Panc1 (cell line): ENCODE data around the gene GBP6. TPM values are rescaled to one million over a fixed set of nuclear protein-coding genes. Genes with fewer than 3 reads are reported as not detected.
"Not testable (repeated sequence)": the region's sequence is repeated elsewhere in the genome, so short reads cannot be mapped to it uniquely, and the experiment has no call there.

Source experiments
- ATAC-seq: fragments of 200-7000 bp; cut with Tn5 transposase; 2 replicates; pipeline ENCODE4 v1.9.1; 2020; ENCODE audit warnings: mild to moderate bottlenecking, moderate library complexity
- BruUV-seq: library from RNA; stranded (reverse); fragments of 400-500 nt; replicated peaks from 2 replicates; lab custom pipeline; 2021; lab: Mats Ljungman, UMichigan
- CTCF ChIA-PET: fragments of 300-600 bp; sonication (Branson Sonifier 250); formaldehyde crosslinking; loops from one replicate; lab custom pipeline; 2022; ENCODE audit warnings: antibody characterized with exemption; lab: Charles Lee
- POLR2A ChIA-PET: fragments of 300-600 bp; sonication (Branson Sonifier 250); formaldehyde crosslinking; loops from one replicate; lab custom pipeline; 2022; ENCODE audit warnings: antibody characterized with exemption; lab: Charles Lee
- DNase-seq: peaks from one replicate; pipeline ENCODE4 v3.0.0-alpha.2; 2010; ENCODE audit warnings: low read depth, low spot score
- H3K27ac ChIP-seq: 2 replicates; pipeline ENCODE4 v1.5.1; 2011; ENCODE audit warnings: mild to moderate bottlenecking, low read length, inconsistent platforms
- H3K27me3 ChIP-seq: fragments of 200-500 bp; sonication (Bioruptor generic); 2 replicates; pipeline ENCODE4 v1.6.0; 2014; ENCODE audit warnings: low read length, inconsistent platforms; ENCODE audit not compliant: control insufficient read depth, insufficient read depth
- H3K36me3 ChIP-seq: fragments of 200-500 bp; sonication (Bioruptor generic); 2 replicates; pipeline ENCODE4 v1.5.1; 2014; ENCODE audit warnings: inconsistent platforms, mild to moderate bottlenecking, low read length, moderate library complexity; ENCODE audit not compliant: control insufficient read depth, insufficient read depth
- H3K4me1 ChIP-seq: 2 replicates; pipeline ENCODE4 v1.5.1; 2011; ENCODE audit warnings: inconsistent platforms, mild to moderate bottlenecking, low read length, moderate library complexity; ENCODE audit not compliant: control insufficient read depth, insufficient read depth
- H3K4me3 ChIP-seq, 2 experiments: 2 replicates each; pipeline ENCODE4 v1.5.1; 2011 to 2012; ENCODE audit warnings: low read depth in 2 of 2, low read length in 2 of 2, mild to moderate bottlenecking in 2 of 2, inconsistent platforms in 1 of 2, moderate library complexity in 1 of 2
- H3K9me3 ChIP-seq: fragments of 200-500 bp; sonication (Bioruptor generic); 2 replicates; pipeline ENCODE4 v1.5.1; 2014; ENCODE audit warnings: low read depth, mild to moderate bottlenecking, inconsistent platforms, low read length, moderate library complexity; ENCODE audit not compliant: control insufficient read depth, insufficient read depth
- SIN3A ChIP-seq: IDR thresholded peaks from 2 replicates; pipeline ENCODE4 v1.6.1; 2012; ENCODE audit warnings: low read depth, mild to moderate bottlenecking, low read length, moderate library complexity, borderline replicate concordance; ENCODE audit not compliant: insufficient read depth
- TCF7L2 ChIP-seq: IDR thresholded peaks from 2 replicates; pipeline ENCODE4 v1.6.1; 2011; ENCODE audit warnings: mild to moderate bottlenecking, low read depth, low read length, inconsistent platforms
- in situ Hi-C: cut with HindIII; loops from 2 replicates; pipeline ENCODE4 v1.10.0; 2016; ENCODE audit warnings: low sequenced_read_pairs, low pct_unique_long_range_greater_than_20kb
- intact Hi-C: fragments of 100-400 bp; cut with micrococcal nuclease; formaldehyde crosslinking; loops from one replicate; pipeline ENCODE4 v1.10.0; 2022; ENCODE audit not compliant: unreplicated experiment
- total RNA-seq: library from RNA; stranded (reverse); gene quantifications from one replicate; pipeline ENCODE4 v1.2.1, GENCODE V29; 2021; ENCODE audit not compliant: unreplicated experiment
- TF ChIP-seq, protein P1 (sequence below), 2 experiments: IDR thresholded peaks; 2 replicates each; pipeline ENCODE4 v1.6.1; 2011 to 2012; ENCODE audit warnings: low read depth in 2 of 2, control low read depth in 1 of 2, low read length in 1 of 2, mild to moderate bottlenecking in 1 of 2, moderate library complexity in 1 of 2; ENCODE audit not compliant: insufficient read depth in 1 of 2
- TF ChIP-seq, protein P2 (sequence below): fragments of 450-650 bp; IDR thresholded peaks from 2 replicates; pipeline ENCODE4 v1.5.1; 2017; ENCODE audit warnings: mild to moderate bottlenecking

The GBP6 gene
- total RNA-seq, 1 experiment from 2014 or later: not detected

DNA sequence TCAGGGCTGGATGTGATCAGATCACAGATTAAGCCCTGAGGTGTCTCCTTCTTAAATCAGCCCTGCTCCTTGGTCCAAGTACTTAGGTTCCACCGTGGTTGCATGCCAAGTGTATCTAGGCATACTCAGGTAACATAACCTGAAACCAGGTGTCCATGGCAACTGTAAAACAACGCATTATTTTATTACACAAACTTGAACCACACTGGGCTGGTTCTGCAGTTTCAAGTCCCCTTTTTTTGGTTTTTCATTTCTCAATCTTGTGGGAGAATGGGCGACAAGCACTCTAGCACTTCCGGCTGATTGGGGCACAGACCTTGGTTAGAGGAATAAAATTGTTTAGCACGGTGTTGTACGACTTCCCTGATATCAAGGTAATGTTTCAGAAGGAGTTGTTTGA lies 65.2 kb downstream of the GBP6 start:
- BruUV-seq: no TSS peak
- CTCF ChIA-PET: no interaction called here
- TF ChIP-seq, protein P1, sequence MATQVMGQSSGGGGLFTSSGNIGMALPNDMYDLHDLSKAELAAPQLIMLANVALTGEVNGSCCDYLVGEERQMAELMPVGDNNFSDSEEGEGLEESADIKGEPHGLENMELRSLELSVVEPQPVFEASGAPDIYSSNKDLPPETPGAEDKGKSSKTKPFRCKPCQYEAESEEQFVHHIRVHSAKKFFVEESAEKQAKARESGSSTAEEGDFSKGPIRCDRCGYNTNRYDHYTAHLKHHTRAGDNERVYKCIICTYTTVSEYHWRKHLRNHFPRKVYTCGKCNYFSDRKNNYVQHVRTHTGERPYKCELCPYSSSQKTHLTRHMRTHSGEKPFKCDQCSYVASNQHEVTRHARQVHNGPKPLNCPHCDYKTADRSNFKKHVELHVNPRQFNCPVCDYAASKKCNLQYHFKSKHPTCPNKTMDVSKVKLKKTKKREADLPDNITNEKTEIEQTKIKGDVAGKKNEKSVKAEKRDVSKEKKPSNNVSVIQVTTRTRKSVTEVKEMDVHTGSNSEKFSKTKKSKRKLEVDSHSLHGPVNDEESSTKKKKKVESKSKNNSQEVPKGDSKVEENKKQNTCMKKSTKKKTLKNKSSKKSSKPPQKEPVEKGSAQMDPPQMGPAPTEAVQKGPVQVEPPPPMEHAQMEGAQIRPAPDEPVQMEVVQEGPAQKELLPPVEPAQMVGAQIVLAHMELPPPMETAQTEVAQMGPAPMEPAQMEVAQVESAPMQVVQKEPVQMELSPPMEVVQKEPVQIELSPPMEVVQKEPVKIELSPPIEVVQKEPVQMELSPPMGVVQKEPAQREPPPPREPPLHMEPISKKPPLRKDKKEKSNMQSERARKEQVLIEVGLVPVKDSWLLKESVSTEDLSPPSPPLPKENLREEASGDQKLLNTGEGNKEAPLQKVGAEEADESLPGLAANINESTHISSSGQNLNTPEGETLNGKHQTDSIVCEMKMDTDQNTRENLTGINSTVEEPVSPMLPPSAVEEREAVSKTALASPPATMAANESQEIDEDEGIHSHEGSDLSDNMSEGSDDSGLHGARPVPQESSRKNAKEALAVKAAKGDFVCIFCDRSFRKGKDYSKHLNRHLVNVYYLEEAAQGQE (IDR thresholded peaks at IDR 0.05; ENCODE audit: insufficient read depth in 1 of 2, low read depth in 2 of 2, low read length in 1 of 2): no peak
- no peak for TF ChIP-seq SIN3A
- no peak for TF ChIP-seq TCF7L2
- intact Hi-C loops (no loop called here), in situ Hi-C loops (no loop called here)
- Histone ChIP-seq H3K9me3 (no peaks in the 10 kb centered on the region), H3K4me1 (no peaks in the 10 kb centered on the region), H3K27me3 (peaks cover 5% of the 10 kb centered on the region; the same call in 1 of the 2 replicates), H3K27ac (no peak overlapping the region), H3K36me3 (no peaks in the 10 kb centered on the region), H3K4me3 (no peak overlapping the region)
- ATAC-seq (no peak), DNase-seq (no peak)
- POLR2A ChIA-PET: no interaction called here

DNA sequence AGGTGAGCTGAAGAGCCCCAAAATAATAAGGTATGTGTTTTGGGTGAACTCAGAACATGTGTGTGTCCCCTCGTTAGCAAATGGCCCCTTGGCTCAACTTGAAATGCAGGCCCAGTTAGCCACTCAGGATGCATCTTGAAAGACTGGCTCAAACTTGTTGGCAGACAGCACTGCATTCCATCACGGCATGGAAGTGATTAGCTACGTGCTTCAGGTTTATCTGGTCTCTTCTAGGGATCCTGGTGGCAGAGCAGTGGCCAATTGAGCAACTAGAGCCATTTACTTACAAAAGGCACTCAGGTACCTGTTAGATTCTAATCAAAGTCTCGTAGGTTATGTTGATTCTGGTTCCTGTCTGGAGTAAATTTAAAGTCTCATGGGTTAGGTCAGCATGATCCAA lies 65.8 kb downstream of the GBP6 start:
- H3K4me3 ChIP-seq, BruUV-seq, CTCF ChIA-PET, ATAC-seq, intact Hi-C loops, H3K27me3 ChIP-seq, H3K4me1 ChIP-seq, H3K27ac ChIP-seq, DNase-seq, H3K36me3 ChIP-seq, in situ Hi-C loops, POLR2A ChIA-PET, H3K9me3 ChIP-seq: not testable (repeated sequence)

DNA sequence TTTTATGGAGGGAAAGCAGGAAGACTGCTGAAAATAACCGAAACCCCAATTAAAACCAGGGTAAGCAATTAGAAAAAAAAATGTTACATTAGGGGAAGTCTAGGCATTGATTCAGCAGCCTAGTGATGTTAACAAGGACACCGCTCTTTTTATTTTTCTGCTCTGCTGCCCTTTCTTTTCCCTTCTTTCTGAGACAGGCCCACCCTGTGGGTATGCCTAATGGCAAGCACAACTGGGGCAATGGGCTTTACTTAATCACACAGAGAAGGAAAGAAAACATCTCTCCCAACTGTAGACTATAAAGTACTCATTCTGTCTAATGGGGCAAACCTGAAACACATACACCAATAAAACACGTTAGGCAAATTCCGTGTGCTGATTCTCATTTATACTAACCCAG lies 69.6 kb downstream of the GBP6 start:
- ATAC-seq (no peak), DNase-seq (no peak)
- Histone ChIP-seq H3K4me3 (no peak overlapping the region), H3K4me1 (no peaks in the 10 kb centered on the region), H3K9me3 (no peaks in the 10 kb centered on the region), H3K27ac (no peak overlapping the region), H3K27me3 (peaks cover 8% of the 10 kb centered on the region; the same call in 1 of the 2 replicates), H3K36me3 (no peaks in the 10 kb centered on the region)
- no TSS peak for BruUV-seq
- ChIA-PET CTCF (no interaction called here), POLR2A (no interaction called here)
- in situ Hi-C loops (no loop called here), intact Hi-C loops (no loop called here)
- TF ChIP-seq SIN3A: no peak
- TF ChIP-seq, protein P2, sequence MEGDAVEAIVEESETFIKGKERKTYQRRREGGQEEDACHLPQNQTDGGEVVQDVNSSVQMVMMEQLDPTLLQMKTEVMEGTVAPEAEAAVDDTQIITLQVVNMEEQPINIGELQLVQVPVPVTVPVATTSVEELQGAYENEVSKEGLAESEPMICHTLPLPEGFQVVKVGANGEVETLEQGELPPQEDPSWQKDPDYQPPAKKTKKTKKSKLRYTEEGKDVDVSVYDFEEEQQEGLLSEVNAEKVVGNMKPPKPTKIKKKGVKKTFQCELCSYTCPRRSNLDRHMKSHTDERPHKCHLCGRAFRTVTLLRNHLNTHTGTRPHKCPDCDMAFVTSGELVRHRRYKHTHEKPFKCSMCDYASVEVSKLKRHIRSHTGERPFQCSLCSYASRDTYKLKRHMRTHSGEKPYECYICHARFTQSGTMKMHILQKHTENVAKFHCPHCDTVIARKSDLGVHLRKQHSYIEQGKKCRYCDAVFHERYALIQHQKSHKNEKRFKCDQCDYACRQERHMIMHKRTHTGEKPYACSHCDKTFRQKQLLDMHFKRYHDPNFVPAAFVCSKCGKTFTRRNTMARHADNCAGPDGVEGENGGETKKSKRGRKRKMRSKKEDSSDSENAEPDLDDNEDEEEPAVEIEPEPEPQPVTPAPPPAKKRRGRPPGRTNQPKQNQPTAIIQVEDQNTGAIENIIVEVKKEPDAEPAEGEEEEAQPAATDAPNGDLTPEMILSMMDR: no peak
- TF ChIP-seq, protein P1 (IDR thresholded peaks at IDR 0.05; ENCODE audit: insufficient read depth in 1 of 2, low read depth in 2 of 2, low read length in 1 of 2): no peak
- TF ChIP-seq TCF7L2: no peak

DNA sequence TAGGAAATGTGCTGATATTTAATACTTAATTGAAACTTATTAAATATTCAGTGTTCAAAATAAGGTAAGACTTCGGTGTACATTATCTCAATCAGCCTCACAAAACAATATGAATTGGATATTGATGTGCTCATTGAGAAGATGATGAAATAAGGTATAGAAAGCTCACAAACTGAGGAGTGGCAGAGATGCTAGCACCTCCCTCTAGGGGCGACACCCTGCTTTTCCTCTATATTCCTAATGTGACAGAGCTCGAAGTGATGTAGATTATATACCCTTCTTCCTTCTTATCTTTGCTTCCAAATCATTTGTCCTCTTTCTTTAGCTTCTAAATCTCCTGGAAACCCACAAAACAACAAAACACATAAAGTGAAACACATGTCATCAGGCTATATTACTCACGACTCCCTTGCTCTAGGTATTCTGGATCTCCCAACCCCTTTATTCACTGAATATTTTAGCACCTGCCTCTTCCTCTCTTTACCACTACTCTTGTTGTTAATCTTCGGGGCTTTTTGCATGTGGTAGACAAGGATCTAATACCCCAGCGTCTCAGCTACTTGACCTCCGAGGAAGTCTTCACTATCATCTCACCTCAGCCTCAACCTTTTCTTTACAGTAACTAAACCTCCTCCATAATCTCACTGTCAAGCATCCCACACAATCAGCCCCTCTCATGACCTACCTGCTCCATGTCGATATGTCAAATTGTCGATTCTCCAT lies 70.4 kb downstream of the GBP6 start:
- ATAC-seq, POLR2A ChIA-PET, H3K4me1 ChIP-seq, H3K27me3 ChIP-seq, in situ Hi-C loops, H3K27ac ChIP-seq, intact Hi-C loops, H3K9me3 ChIP-seq, CTCF ChIA-PET, BruUV-seq, H3K36me3 ChIP-seq, DNase-seq, H3K4me3 ChIP-seq: not testable (repeated sequence)
